HG03457 (cell line): ENCODE data around the gene COMMD9.

Source experiments
- ATAC-seq: cut with Tn5 transposase; IDR thresholded peaks from one replicate; pipeline ENCODE4 v1.9.1; 2021; ENCODE audit warnings: moderate number of reproducible peaks; ENCODE audit not compliant: unreplicated experiment

The COMMD9 gene

GRCh38 chr11:36296884-36297543 lies 7.8 kb upstream of the COMMD9 start:
- no peak for ATAC-seq

GRCh38 chr11:36295926-36296325 lies 6.7 kb upstream of the COMMD9 start, which contains the start of gene PRR5L:
Gene PRR5L, plus strand, starts transcription at chr11:36296288. Its CDS starts 104,834 bp downstream, at chr11:36401122.
- no peak for ATAC-seq

- ATAC-seq, result no peak
Measured at GRCh38 chr11:36292311-36292722, 3.1 kb upstream of the COMMD9 start.

GRCh38 chr11:36288442-36289225 lies 590 bp downstream of the COMMD9 start:
- no peak for ATAC-seq

GRCh38 chr11:36282926-36283325 lies 6.3 kb downstream of the COMMD9 start:
- ATAC-seq, result no peak

- ATAC-seq, result no peak
Measured at GRCh38 chr11:36281850-36282249, 7.4 kb downstream of the COMMD9 start.

- ATAC-seq, result no peak
Measured at GRCh38 chr11:36280531-36280930, 8.7 kb downstream of the COMMD9 start.

GRCh38 chr11:36278531-36279282 lies 10.5 kb downstream of the COMMD9 start:
- ATAC-seq, result no peak

- no peak for ATAC-seq
Measured at GRCh38 chr11:36274414-36274813, 14.8 kb downstream of the COMMD9 start.

GRCh38 chr11:36273110-36273509 lies 16.1 kb downstream of the COMMD9 start:
- no peak for ATAC-seq

- no peak for ATAC-seq
Measured at GRCh38 chr11:36271794-36272407, 17.3 kb downstream of the COMMD9 start.

- no peak for ATAC-seq
Measured at GRCh38 chr11:36270701-36271100, 18.5 kb downstream of the COMMD9 start.

GRCh38 chr11:36268337-36268985 lies 20.8 kb downstream of the COMMD9 start:
- ATAC-seq, result no peak

GRCh38 chr11:36266767-36267166 lies 22.5 kb downstream of the COMMD9 start:
- no peak for ATAC-seq

- no peak for ATAC-seq
Measured at GRCh38 chr11:36265793-36266628, 23.2 kb downstream of the COMMD9 start.

GRCh38 chr11:36264973-36265344 lies 24.3 kb downstream of the COMMD9 start:
- no peak for ATAC-seq

- ATAC-seq, result no peak
Measured at GRCh38 chr11:36264011-36264972, 24.9 kb downstream of the COMMD9 start.

GRCh38 chr11:36261094-36261493 lies 28.1 kb downstream of the COMMD9 start:
- no peak for ATAC-seq
